Endothelial cell (in vitro differentiated cells): ENCODE data around the gene TJAP1. TPM values are rescaled to one million over a fixed set of nuclear protein-coding genes. Genes with fewer than 3 reads are reported as not detected.
A peak's percentile ranks its signal among the peaks of the same experiment; 100 is the strongest.
"Not testable (repeated sequence)": the region's sequence is repeated elsewhere in the genome, so short reads cannot be mapped to it uniquely, and the experiment has no call there.

Experiments used
- DNase-seq: peaks from one replicate; pipeline ENCODE4 v3.0.0; 2021; ENCODE audit warnings: low spot score
- H3K27ac Mint-ChIP-seq: one replicate; pipeline ENCODE4 v1.8.0; 2021; ENCODE audit warnings: mixed read lengths, inconsistent platforms; ENCODE audit not compliant: unreplicated experiment
- H3K27me3 Mint-ChIP-seq: one replicate; pipeline ENCODE4 v1.8.0; 2021; ENCODE audit warnings: mild to moderate bottlenecking, moderate library complexity, mixed read lengths, inconsistent platforms; ENCODE audit not compliant: unreplicated experiment
- H3K36me3 Mint-ChIP-seq: one replicate; pipeline ENCODE4 v1.8.0; 2021; ENCODE audit warnings: mild to moderate bottlenecking, low read depth, mixed read lengths, inconsistent platforms; ENCODE audit not compliant: unreplicated experiment
- H3K4me1 Mint-ChIP-seq: one replicate; pipeline ENCODE4 v1.8.0; 2021; ENCODE audit warnings: mild to moderate bottlenecking, mixed read lengths, inconsistent platforms; ENCODE audit not compliant: unreplicated experiment
- H3K4me3 Mint-ChIP-seq: one replicate; pipeline ENCODE4 v1.8.0; 2021; ENCODE audit warnings: mild to moderate bottlenecking, mixed read lengths, inconsistent platforms; ENCODE audit not compliant: unreplicated experiment
- H3K9me3 Mint-ChIP-seq: one replicate; pipeline ENCODE4 v1.8.0; 2021; ENCODE audit warnings: mixed read lengths, inconsistent platforms; ENCODE audit not compliant: unreplicated experiment
- CTCF ChIP-seq: fragments of 200-600 bp; sonication (generic); IDR thresholded peaks from one replicate; pipeline ENCODE4 v1.5.0; 2021; ENCODE audit warnings: antibody characterized with exemption; ENCODE audit not compliant: unreplicated experiment
- total RNA-seq: library from RNA; stranded (reverse); fragmentation: NEBNext Ultra II Directional; extraction: Animal tissue kit (Norgen Biotek cat#: 25700); gene quantifications from one replicate; pipeline ENCODE4 v1.2.1, GENCODE V29; 2021; ENCODE audit not compliant: unreplicated experiment

Gene TJAP1
- total RNA-seq, 1 donor from 2014 or later: 41.8 TPM

- Mint-ChIP-seq H3K27me3 (peaks cover 9% of the 10 kb centered on the region), H3K27ac (peak within 1 kb of the TSS; percentile 32), H3K4me3 (peak within 1 kb of the TSS; percentile 89), H3K36me3 (peaks cover 18% of the 10 kb centered on the region), H3K9me3 (no peaks in the 10 kb centered on the region), H3K4me1 (peaks cover 9% of the 10 kb centered on the region)
- no peak for DNase-seq
- no peak for TF ChIP-seq CTCF
Measured at GRCh38 chr6:43455531-43456428, 21.6 kb upstream of the TJAP1 start, which contains the start of gene DLK2. TSS of gene DLK2 (minus strand) at chr6:43455548. CDS start at chr6:43454825, 723 bp downstream.

GRCh38 chr6:43457643-43458042, 19.7 kb upstream of the TJAP1 start:
- no peak for DNase-seq
- Mint-ChIP-seq H3K27me3 (peaks cover 8% of the 10 kb centered on the region), H3K4me3 (no peak overlapping the region), H3K36me3 (peaks cover 16% of the 10 kb centered on the region), H3K27ac (no peak overlapping the region), H3K9me3 (no peaks in the 10 kb centered on the region), H3K4me1 (peaks cover 9% of the 10 kb centered on the region)
- no peak for TF ChIP-seq CTCF

GRCh38 chr6:43458154-43458553, 19.2 kb upstream of the TJAP1 start:
- H3K4me3 Mint-ChIP-seq, H3K4me1 Mint-ChIP-seq, H3K27me3 Mint-ChIP-seq, DNase-seq, H3K27ac Mint-ChIP-seq, H3K9me3 Mint-ChIP-seq: not testable (repeated sequence)
- H3K36me3 Mint-ChIP-seq: peaks cover 11% of the 10 kb centered on the region

GRCh38 chr6:43459535-43459934, 17.8 kb upstream of the TJAP1 start:
- TF ChIP-seq CTCF: no peak
- Mint-ChIP-seq H3K27me3 (peaks cover 6% of the 10 kb centered on the region), H3K36me3 (peaks cover 3% of the 10 kb centered on the region), H3K4me1 (peaks cover 9% of the 10 kb centered on the region), H3K27ac (no peak overlapping the region), H3K9me3 (no peaks in the 10 kb centered on the region), H3K4me3 (no peak overlapping the region)
- DNase-seq: no peak

- peaks cover 6% of the 10 kb centered on the region for H3K27me3 Mint-ChIP-seq
- peaks cover 9% of the 10 kb centered on the region for H3K4me1 Mint-ChIP-seq
- H3K27ac Mint-ChIP-seq: no peak overlapping the region
- TF ChIP-seq CTCF: no peak
- DNase-seq: no peak
- H3K4me3 Mint-ChIP-seq: no peak overlapping the region
- no peaks in the 10 kb centered on the region for H3K9me3 Mint-ChIP-seq
- peaks cover 3% of the 10 kb centered on the region for H3K36me3 Mint-ChIP-seq
Measured at GRCh38 chr6:43460032-43460431, 17.3 kb upstream of the TJAP1 start.
